Erythroblast (primary cell): ENCODE data around the gene ARHGEF28.

Source experiments
- GATA1 ChIP-seq: IDR thresholded peaks from 2 replicates; pipeline ENCODE4 v1.6.1; 2011; ENCODE audit warnings: low read depth, mild to moderate bottlenecking, control low read depth, low read length, moderate library complexity
- POLR2A ChIP-seq: IDR thresholded peaks from 2 replicates; pipeline ENCODE4 v1.6.1; 2011; ENCODE audit warnings: mild to moderate bottlenecking, low read length

GRCh38 chr5:73642344-73642743 is 16.3 kb downstream of the ARHGEF28 start:
- TF ChIP-seq POLR2A, result no peak
- no peak for TF ChIP-seq GATA1
